ENCODE results near the gene TEDC2.

GRCh38 chr16:2499454-2499853 is 39.5 kb downstream of the TEDC2 start:
- TF ChIP-seq CTCF (IDR thresholded peaks at IDR 0.05) (no peak), POLR2A (IDR thresholded peaks at IDR 0.05) (no peak)
